H9 (cell line): ENCODE measurements around the gene PXK. TPM values are rescaled to one million over a fixed set of nuclear protein-coding genes. Genes with fewer than 3 reads are reported as not detected.
A peak's percentile ranks its signal among the peaks of the same experiment; 100 is the strongest.
"Not testable (repeated sequence)": the region's sequence is repeated elsewhere in the genome, so short reads cannot be mapped to it uniquely, and the experiment has no call there.

Experiments used
- DNase-seq: peaks from one replicate; pipeline ENCODE4 v3.0.0-alpha.2; 2017
- H2AFZ ChIP-seq: one replicate; pipeline ENCODE4 v1.6.1; 2013; ENCODE audit warnings: mild to moderate bottlenecking, low read length, control low read depth, moderate library complexity
- H2AK5ac ChIP-seq: 2 replicates; pipeline ENCODE4 v1.6.1; 2013; ENCODE audit warnings: low read length, control low read depth, mixed read lengths; ENCODE audit not compliant: insufficient read length
- H2BK120ac ChIP-seq: one replicate; pipeline ENCODE4 v1.6.1; 2013; ENCODE audit warnings: low read depth, mild to moderate bottlenecking, low read length, control low read depth, inconsistent platforms; ENCODE audit not compliant: poor library complexity, severe bottlenecking
- H2BK12ac ChIP-seq: 2 replicates; pipeline ENCODE4 v1.6.1; 2013; ENCODE audit warnings: low read length, control low read depth, mixed read lengths, low read depth; ENCODE audit not compliant: insufficient read length
- H2BK15ac ChIP-seq: 2 replicates; pipeline ENCODE4 v1.6.1; 2013; ENCODE audit warnings: low read depth, low read length, control low read depth
- H2BK20ac ChIP-seq: one replicate; pipeline ENCODE4 v1.6.1; 2013; ENCODE audit warnings: low read depth, mild to moderate bottlenecking, low read length, control low read depth, inconsistent platforms; ENCODE audit not compliant: poor library complexity, severe bottlenecking
- H2BK5ac ChIP-seq: 2 replicates; pipeline ENCODE4 v1.6.1; 2013; ENCODE audit warnings: low read length, control low read depth, mixed read lengths; ENCODE audit not compliant: insufficient read length
- H3K14ac ChIP-seq: 2 replicates; pipeline ENCODE4 v1.6.1; 2013; ENCODE audit warnings: low read length, control low read depth; ENCODE audit not compliant: insufficient read depth
- H3K18ac ChIP-seq: 2 replicates; pipeline ENCODE4 v1.6.1; 2013; ENCODE audit warnings: low read depth, mild to moderate bottlenecking, mixed read lengths, low read length, control low read depth; ENCODE audit not compliant: insufficient read length
- H3K23ac ChIP-seq: 2 replicates; pipeline ENCODE4 v1.6.1; 2013; ENCODE audit warnings: low read length, control low read depth, mixed read lengths, low read depth; ENCODE audit not compliant: insufficient read length
- H3K23me2 ChIP-seq: 2 replicates; pipeline ENCODE4 v1.6.1; 2013; ENCODE audit warnings: low read depth, mild to moderate bottlenecking, mixed read lengths, low read length, control low read depth; ENCODE audit not compliant: insufficient read length, poor library complexity, severe bottlenecking
- H3K27ac ChIP-seq: 2 replicates; pipeline ENCODE4 v1.5.1; 2013; ENCODE audit warnings: low read length, control low read depth, mixed read lengths, low read depth; ENCODE audit not compliant: insufficient read length
- H3K27me3 ChIP-seq: 2 replicates; pipeline ENCODE4 v1.6.1; 2013; ENCODE audit warnings: low read length, control low read depth, inconsistent platforms; ENCODE audit not compliant: insufficient read depth
- H3K4ac ChIP-seq: 2 replicates; pipeline ENCODE4 v1.6.1; 2013; ENCODE audit warnings: low read depth, mild to moderate bottlenecking, control low read depth, inconsistent platforms, low read length, moderate library complexity
- H3K4me1 ChIP-seq: 2 replicates; pipeline ENCODE4 v1.6.1; 2013; ENCODE audit warnings: low read length, control low read depth, inconsistent platforms; ENCODE audit not compliant: insufficient read depth
- H3K4me2 ChIP-seq: 2 replicates; pipeline ENCODE4 v1.6.1; 2013; ENCODE audit warnings: low read length, control low read depth, mixed read lengths; ENCODE audit not compliant: insufficient read length, insufficient read depth
- H3K56ac ChIP-seq: 2 replicates; pipeline ENCODE4 v1.6.1; 2013; ENCODE audit warnings: low read depth, mild to moderate bottlenecking, mixed read lengths, low read length, control low read depth; ENCODE audit not compliant: insufficient read length
- H3K79me1 ChIP-seq: 2 replicates; pipeline ENCODE4 v1.6.1; 2013; ENCODE audit warnings: low read depth, mild to moderate bottlenecking, moderate library complexity, low read length, control low read depth, inconsistent platforms; ENCODE audit not compliant: insufficient read depth, poor library complexity, severe bottlenecking
- H3K79me2 ChIP-seq: 2 replicates; pipeline ENCODE4 v1.6.1; 2013; ENCODE audit warnings: low read length, control low read depth, inconsistent platforms; ENCODE audit not compliant: insufficient read depth
- H3K9ac ChIP-seq: 2 replicates; pipeline ENCODE4 v1.6.1; 2013; ENCODE audit warnings: low read length, control low read depth, mixed read lengths; ENCODE audit not compliant: insufficient read length; ENCODE audit errors: extremely low read depth
- H3K9me3 ChIP-seq: one replicate; pipeline ENCODE4 v1.6.1; 2013; ENCODE audit warnings: low read depth, low read length, inconsistent platforms; ENCODE audit not compliant: control insufficient read depth
- H3T11ph ChIP-seq: one replicate; pipeline ENCODE4 v1.6.1; 2013; ENCODE audit warnings: mild to moderate bottlenecking, low read length, control low read depth, inconsistent platforms
- H4K20me1 ChIP-seq: one replicate; pipeline ENCODE4 v1.6.1; 2013; ENCODE audit not compliant: control insufficient read depth, insufficient read length, insufficient read depth
- H4K5ac ChIP-seq: 2 replicates; pipeline ENCODE4 v1.6.1; 2013; ENCODE audit warnings: low read depth, mild to moderate bottlenecking, mixed read lengths, low read length, control low read depth; ENCODE audit not compliant: insufficient read length
- H4K8ac ChIP-seq: replicated peaks from 2 replicates; pipeline ENCODE4 v1.6.1; 2013; ENCODE audit warnings: low read length, control low read depth, mixed read lengths, low read depth; ENCODE audit not compliant: insufficient read length
- H4K91ac ChIP-seq: 2 replicates; pipeline ENCODE4 v1.6.1; 2013; ENCODE audit warnings: low read depth, mild to moderate bottlenecking, moderate library complexity, mixed read lengths, low read length, control low read depth; ENCODE audit not compliant: insufficient read length
- H3K27ac Mint-ChIP-seq, 3 experiments: 2 replicates in 2 of 3; 3 replicates in 1 of 3; pipeline ENCODE4 v1.8.0; 2020 to 2021; ENCODE audit warnings: mixed read lengths in 3 of 3, mild to moderate bottlenecking in 1 of 3, moderate library complexity in 1 of 3
- H3K27me3 Mint-ChIP-seq: 2 replicates; pipeline ENCODE4 v1.8.0; 2021; ENCODE audit warnings: low read depth, mild to moderate bottlenecking, moderate library complexity, mixed read lengths
- H3K36me3 Mint-ChIP-seq, 3 experiments: 2 replicates in 2 of 3; 3 replicates in 1 of 3; pipeline ENCODE4 v1.8.0; 2020 to 2021; ENCODE audit warnings: low read depth in 3 of 3, mixed read lengths in 3 of 3; ENCODE audit not compliant: insufficient read depth in 1 of 3
- H3K4me1 Mint-ChIP-seq, 2 experiments: 2 replicates each; pipeline ENCODE4 v1.8.0; 2020; ENCODE audit warnings: mixed read lengths in 2 of 2
- H3K4me3 Mint-ChIP-seq, 2 experiments: 2 replicates in 1 of 2; 3 replicates in 1 of 2; pipeline ENCODE4 v1.8.0; 2020 to 2021; ENCODE audit warnings: mild to moderate bottlenecking in 2 of 2, mixed read lengths in 2 of 2, moderate library complexity in 1 of 2
- H3K9me3 Mint-ChIP-seq, 2 experiments: 2 replicates in 1 of 2; 3 replicates in 1 of 2; pipeline ENCODE4 v1.8.0; 2020; ENCODE audit warnings: mild to moderate bottlenecking in 2 of 2, mixed read lengths in 2 of 2, moderate library complexity in 1 of 2
- CTCF ChIP-seq: fragments of 200-600 bp; sonication (generic); conservative IDR thresholded peaks from 3 replicates; pipeline ENCODE4 v1.8.0; 2021; ENCODE audit warnings: antibody characterized with exemption, mild to moderate bottlenecking
- WGBS: extraction: QIAGEN DNeasy Blood & Tissue Kit; methylation state at CpG from one replicate; pipeline ENCODE4 v1.1.7; 2013; ENCODE audit warnings: missing lambda C conversion rate, low lambda C conversion rate, mixed read lengths; ENCODE audit not compliant: insufficient read length; ENCODE audit errors: extremely low coverage; 5-methylcytosine and 5-hydroxymethylcytosine counted together
- total RNA-seq: library from RNA; stranded (reverse); gene quantifications from 2 replicates; pipeline ENCODE4 v1.2.1, GENCODE V29; 2021

The PXK gene
- total RNA-seq, 1 experiment from 2014 or later: 3.3 TPM

- H3K4me1 ChIP-seq: no peaks in the 10 kb centered on the region
- H4K91ac ChIP-seq: no peak overlapping the region
- H2AFZ ChIP-seq: no peak overlapping the region
- no peak overlapping the region for H4K5ac ChIP-seq
- no peaks in the 10 kb centered on the region for H3K79me1 ChIP-seq
- no peak overlapping the region for H3K18ac ChIP-seq
- H2BK5ac ChIP-seq: no peak overlapping the region
- no peak overlapping the region for H3K27ac ChIP-seq
- H3K9me3 ChIP-seq: no peaks in the 10 kb centered on the region
- no peaks in the 10 kb centered on the region for H3K23me2 ChIP-seq
- no peak overlapping the region for H4K8ac ChIP-seq
- H2BK120ac ChIP-seq: no peak overlapping the region
- Mint-ChIP-seq H3K36me3 (peaks cover 3 to 17% (median 12%) of the 10 kb centered on the region in 3 experiments; a peak in 5 of 7 replicates), H3K27ac (no peak overlapping the region), H3K9me3 (peaks cover 14 to 18% of the 10 kb centered on the region in 2 experiments; a peak in 4 of 5 replicates), H3K4me3 (no peak overlapping the region), H3K4me1 (no peaks in the 10 kb centered on the region), H3K27me3 (no peaks in the 10 kb centered on the region)
- no peak overlapping the region for H3K9ac ChIP-seq
- H3K4ac ChIP-seq: no peak overlapping the region
- TF ChIP-seq CTCF: 0 out of 3 replicates have a peak, but pooled peaks have one; percentile 9
- no peak overlapping the region for H2BK20ac ChIP-seq
- WGBS: no CpG with 5 or more reads among the region's 4 CpGs
- H2AK5ac ChIP-seq: no peak overlapping the region
- no peak for DNase-seq
- no peak overlapping the region for H3K56ac ChIP-seq
- H4K20me1 ChIP-seq: no peaks in the 10 kb centered on the region
- H3K79me2 ChIP-seq: no peaks in the 10 kb centered on the region
- no peak overlapping the region for H3K23ac ChIP-seq
- no peak overlapping the region for H2BK12ac ChIP-seq
- H2BK15ac ChIP-seq: no peak overlapping the region
- H3T11ph ChIP-seq: no peak overlapping the region
- H3K14ac ChIP-seq: no peak overlapping the region
- no peak overlapping the region for H3K4me2 ChIP-seq
- H3K27me3 ChIP-seq: no peaks in the 10 kb centered on the region
These were observed 44.5 kb upstream of the PXK start for GRCh38 chr3:58288011-58288728.

GRCh38 chr3:58288964-58289613 lies 43.6 kb upstream of the PXK start:
- H3K27me3 ChIP-seq, H4K91ac ChIP-seq, H2BK12ac ChIP-seq, H3K4me1 Mint-ChIP-seq, H2AK5ac ChIP-seq, H3K14ac ChIP-seq, H3K56ac ChIP-seq, H4K8ac ChIP-seq, H4K20me1 ChIP-seq, H3T11ph ChIP-seq, H3K23ac ChIP-seq, H3K23me2 ChIP-seq, H3K27me3 Mint-ChIP-seq, H3K4me1 ChIP-seq, H3K79me1 ChIP-seq, H3K79me2 ChIP-seq, H2BK20ac ChIP-seq, H3K27ac Mint-ChIP-seq, H2BK120ac ChIP-seq, H3K4me3 Mint-ChIP-seq, DNase-seq, H3K9ac ChIP-seq, H2BK5ac ChIP-seq, H3K18ac ChIP-seq, H2AFZ ChIP-seq, H3K9me3 ChIP-seq, H3K27ac ChIP-seq, H3K4me2 ChIP-seq, H2BK15ac ChIP-seq, H3K4ac ChIP-seq, H4K5ac ChIP-seq: not testable (repeated sequence)
- peaks cover 3 to 17% (median 12%) of the 10 kb centered on the region in 3 experiments; a peak in 5 of 7 replicates for H3K36me3 Mint-ChIP-seq
- no CpG with 5 or more reads among the region's 4 CpGs for WGBS
- peaks cover 14 to 18% of the 10 kb centered on the region in 2 experiments; a peak in 4 of 5 replicates for H3K9me3 Mint-ChIP-seq
